ENCODE results near the gene DUS4L. TPM values are rescaled to one million over a fixed set of nuclear protein-coding genes. Genes with fewer than 3 reads are reported as not detected.

DUS4L gene
- total and polyA plus RNA-seq, 2 donors (not counting 3 experiments of a cell fraction or from before 2014, with no cell fraction given) = 2.5 to 9.6 TPM

DNA sequence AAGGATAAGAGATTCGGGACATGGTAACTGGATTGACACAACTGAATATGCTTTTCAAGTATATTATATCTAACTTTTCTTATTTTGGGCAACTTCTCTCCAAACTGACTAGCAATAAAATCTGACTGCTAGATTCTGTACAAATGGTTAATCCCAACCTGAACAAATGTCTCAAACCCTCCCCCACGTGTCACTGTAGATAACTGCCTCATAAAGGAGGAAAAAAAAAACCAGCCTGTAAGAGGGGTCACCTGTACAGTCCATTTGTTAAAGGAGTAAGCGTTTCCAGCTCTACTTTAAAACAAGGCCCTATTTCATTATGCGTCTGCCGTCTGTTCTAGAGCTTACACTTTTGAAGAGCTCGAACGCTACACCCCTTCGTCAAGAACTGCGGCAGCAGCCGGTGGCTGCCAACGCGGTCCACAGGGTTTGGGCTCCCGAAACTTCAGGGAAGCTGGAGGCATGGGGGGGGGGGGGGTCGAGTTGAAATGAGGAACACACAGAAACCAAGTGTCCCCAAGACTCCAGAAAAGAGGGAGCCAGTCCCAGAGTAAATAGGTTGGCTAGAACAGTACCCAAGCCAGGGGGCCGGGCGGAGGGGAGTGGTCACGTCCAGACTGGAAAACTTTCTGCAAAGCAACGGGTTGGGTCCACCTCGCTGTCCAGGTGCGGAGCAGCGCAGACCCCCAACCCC, 543 bp upstream of the DUS4L start:
- H3K79me2 ChIP-seq (ENCODE audit: control insufficient read depth, insufficient read depth, low read length) = peaks cover 43% of the 10 kb centered on the region
- H3K36me3 ChIP-seq (ENCODE audit: control insufficient read depth in 2 of 2, extremely low read depth in 1 of 2, insufficient read depth in 2 of 2, low read length in 2 of 2) = no peaks in the 10 kb centered on the region
- H3K27ac ChIP-seq (ENCODE audit: insufficient read depth, low read depth, low read length) = peak overlapping the region; percentile 72
- peak overlapping the region; percentile 99 for H3K4me2 ChIP-seq (ENCODE audit: insufficient read depth, low read length)
- no peak for DNase-seq (ENCODE audit: low read depth, low spot score)
- FAIRE-seq = no peak
- ChIA-PET POLR2A (interaction anchor here (1.2 kb wide), 1 partner anchor 32 kb away, joined by 5 read pairs; no protein-coding TSS in a partner anchor), CTCF (interaction anchor here (0.7 to 3.0 kb wide), 7 partner anchors 9 to 312 kb away, joined by 3 to 10 read pairs (median 4); no protein-coding TSS in a partner anchor)
- dilution Hi-C loops (cut with MboI; ENCODE audit: extremely low pct_ligation_motif_present, low sequenced_read_pairs) = no loop called here
- no peaks in the 10 kb centered on the region for H3K9me3 ChIP-seq (replicated peaks; ENCODE audit: control insufficient read depth, insufficient read depth, low read length)
- H3K9me1 ChIP-seq (replicated peaks; ENCODE audit: control insufficient read depth, extremely low read depth, insufficient read depth, low read length) = no peaks in the 10 kb centered on the region
- H3K9ac ChIP-seq (replicated peaks; ENCODE audit: extremely low read depth, insufficient read depth, low read length) = peak overlapping the region; percentile 78
- H3K27me3 ChIP-seq (ENCODE audit: control insufficient read depth in 2 of 2, insufficient read depth in 2 of 2, low read length in 2 of 2) = no peaks in the 10 kb centered on the region
- peak overlapping the region; percentile 98 for H2AFZ ChIP-seq (ENCODE audit: low read depth, low read length)
- no TSS peak for BruUV-seq (replicated peaks)
- H3K4me1 ChIP-seq (ENCODE audit: control insufficient read depth, extremely low read depth, insufficient read depth, low read length) = peaks cover 33% of the 10 kb centered on the region
- H3K4me3 ChIP-seq (replicated peaks in 1 of 3; ENCODE audit: insufficient read depth in 1 of 3, low read depth in 1 of 3, low read length in 3 of 3) = peak overlapping the region; percentile 87 to 99 (median 95)
- H4K20me1 ChIP-seq (replicated peaks; ENCODE audit: control insufficient read depth, extremely low read depth, insufficient read depth, low read length) = no peaks in the 10 kb centered on the region
- intact Hi-C loops (cut with micrococcal nuclease) = loop anchor here (5.0 to 10.0 kb wide), 2 partner anchors 101 to 162 kb away; no protein-coding TSS in a partner anchor
- no peak for TF ChIP-seq POLR2AphosphoS5 (IDR thresholded peaks at IDR 0.05; ENCODE audit: insufficient read depth, low read depth, low read length)
- TF ChIP-seq, protein P1, sequence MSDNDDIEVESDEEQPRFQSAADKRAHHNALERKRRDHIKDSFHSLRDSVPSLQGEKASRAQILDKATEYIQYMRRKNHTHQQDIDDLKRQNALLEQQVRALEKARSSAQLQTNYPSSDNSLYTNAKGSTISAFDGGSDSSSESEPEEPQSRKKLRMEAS (IDR thresholded peaks at IDR 0.05; ENCODE audit: insufficient read depth, insufficient read length) = no peak
- TF ChIP-seq FOS (IDR thresholded peaks at IDR 0.05; ENCODE audit: borderline replicate concordance, insufficient read depth, low read length) = no peak
- TF ChIP-seq POLR2A (IDR thresholded peaks at IDR 0.05; ENCODE audit: low read depth, low read length) = no peak
- no peak for TF ChIP-seq EZH2 (IDR thresholded peaks at IDR 0.05; ENCODE audit: borderline replicate concordance, low read depth, low read length, severe bottlenecking)
- no peak for TF ChIP-seq JUN (IDR thresholded peaks at IDR 0.05; ENCODE audit: borderline replicate concordance, insufficient read depth, insufficient read length, low read depth)
- TF ChIP-seq MYC (IDR thresholded peaks at IDR 0.05; ENCODE audit: low read depth, low read length) = no peak
- no peak for TF ChIP-seq GATA2 (IDR thresholded peaks at IDR 0.05; ENCODE audit: insufficient read depth, insufficient read length, low read depth, low read length)
- TF ChIP-seq, protein P2, sequence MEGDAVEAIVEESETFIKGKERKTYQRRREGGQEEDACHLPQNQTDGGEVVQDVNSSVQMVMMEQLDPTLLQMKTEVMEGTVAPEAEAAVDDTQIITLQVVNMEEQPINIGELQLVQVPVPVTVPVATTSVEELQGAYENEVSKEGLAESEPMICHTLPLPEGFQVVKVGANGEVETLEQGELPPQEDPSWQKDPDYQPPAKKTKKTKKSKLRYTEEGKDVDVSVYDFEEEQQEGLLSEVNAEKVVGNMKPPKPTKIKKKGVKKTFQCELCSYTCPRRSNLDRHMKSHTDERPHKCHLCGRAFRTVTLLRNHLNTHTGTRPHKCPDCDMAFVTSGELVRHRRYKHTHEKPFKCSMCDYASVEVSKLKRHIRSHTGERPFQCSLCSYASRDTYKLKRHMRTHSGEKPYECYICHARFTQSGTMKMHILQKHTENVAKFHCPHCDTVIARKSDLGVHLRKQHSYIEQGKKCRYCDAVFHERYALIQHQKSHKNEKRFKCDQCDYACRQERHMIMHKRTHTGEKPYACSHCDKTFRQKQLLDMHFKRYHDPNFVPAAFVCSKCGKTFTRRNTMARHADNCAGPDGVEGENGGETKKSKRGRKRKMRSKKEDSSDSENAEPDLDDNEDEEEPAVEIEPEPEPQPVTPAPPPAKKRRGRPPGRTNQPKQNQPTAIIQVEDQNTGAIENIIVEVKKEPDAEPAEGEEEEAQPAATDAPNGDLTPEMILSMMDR (IDR thresholded peaks at IDR 0.05; ENCODE audit: extremely low read depth in 1 of 2, insufficient read depth in 1 of 2, low read depth in 1 of 2, low read length in 2 of 2) = no peak

Data from endothelial cell of umbilical vein (primary cell).